ENCODE measurements around the gene SRGAP1.

DNA sequence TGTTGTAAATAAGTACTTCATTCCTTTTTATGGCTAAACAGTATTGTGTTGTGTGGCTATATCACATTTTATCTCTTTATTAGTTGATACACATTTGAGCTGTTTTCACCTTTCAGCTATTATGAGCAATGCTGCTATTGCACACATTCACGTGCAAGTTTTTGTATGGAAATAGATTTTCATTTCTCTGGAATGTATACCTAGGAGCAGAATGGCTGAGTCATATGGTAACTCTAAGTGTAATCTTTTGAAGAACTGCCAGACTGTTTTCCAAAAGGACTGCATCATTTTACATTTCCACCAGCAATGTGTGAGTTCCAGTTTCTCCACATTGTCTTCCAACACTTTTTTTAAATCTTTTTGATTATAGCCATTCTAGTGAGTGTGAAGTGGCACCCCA is 134.0 kb downstream of the SRGAP1 start:
- TF ChIP-seq, protein P1, sequence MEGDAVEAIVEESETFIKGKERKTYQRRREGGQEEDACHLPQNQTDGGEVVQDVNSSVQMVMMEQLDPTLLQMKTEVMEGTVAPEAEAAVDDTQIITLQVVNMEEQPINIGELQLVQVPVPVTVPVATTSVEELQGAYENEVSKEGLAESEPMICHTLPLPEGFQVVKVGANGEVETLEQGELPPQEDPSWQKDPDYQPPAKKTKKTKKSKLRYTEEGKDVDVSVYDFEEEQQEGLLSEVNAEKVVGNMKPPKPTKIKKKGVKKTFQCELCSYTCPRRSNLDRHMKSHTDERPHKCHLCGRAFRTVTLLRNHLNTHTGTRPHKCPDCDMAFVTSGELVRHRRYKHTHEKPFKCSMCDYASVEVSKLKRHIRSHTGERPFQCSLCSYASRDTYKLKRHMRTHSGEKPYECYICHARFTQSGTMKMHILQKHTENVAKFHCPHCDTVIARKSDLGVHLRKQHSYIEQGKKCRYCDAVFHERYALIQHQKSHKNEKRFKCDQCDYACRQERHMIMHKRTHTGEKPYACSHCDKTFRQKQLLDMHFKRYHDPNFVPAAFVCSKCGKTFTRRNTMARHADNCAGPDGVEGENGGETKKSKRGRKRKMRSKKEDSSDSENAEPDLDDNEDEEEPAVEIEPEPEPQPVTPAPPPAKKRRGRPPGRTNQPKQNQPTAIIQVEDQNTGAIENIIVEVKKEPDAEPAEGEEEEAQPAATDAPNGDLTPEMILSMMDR (IDR thresholded peaks at IDR 0.05; ENCODE audit: poor library complexity): no peak
- TF ChIP-seq EZH2 (IDR thresholded peaks at IDR 0.05; ENCODE audit: borderline replicate concordance): no peak
